Measurements from ENCODE around the gene SLC12A7.

DNA sequence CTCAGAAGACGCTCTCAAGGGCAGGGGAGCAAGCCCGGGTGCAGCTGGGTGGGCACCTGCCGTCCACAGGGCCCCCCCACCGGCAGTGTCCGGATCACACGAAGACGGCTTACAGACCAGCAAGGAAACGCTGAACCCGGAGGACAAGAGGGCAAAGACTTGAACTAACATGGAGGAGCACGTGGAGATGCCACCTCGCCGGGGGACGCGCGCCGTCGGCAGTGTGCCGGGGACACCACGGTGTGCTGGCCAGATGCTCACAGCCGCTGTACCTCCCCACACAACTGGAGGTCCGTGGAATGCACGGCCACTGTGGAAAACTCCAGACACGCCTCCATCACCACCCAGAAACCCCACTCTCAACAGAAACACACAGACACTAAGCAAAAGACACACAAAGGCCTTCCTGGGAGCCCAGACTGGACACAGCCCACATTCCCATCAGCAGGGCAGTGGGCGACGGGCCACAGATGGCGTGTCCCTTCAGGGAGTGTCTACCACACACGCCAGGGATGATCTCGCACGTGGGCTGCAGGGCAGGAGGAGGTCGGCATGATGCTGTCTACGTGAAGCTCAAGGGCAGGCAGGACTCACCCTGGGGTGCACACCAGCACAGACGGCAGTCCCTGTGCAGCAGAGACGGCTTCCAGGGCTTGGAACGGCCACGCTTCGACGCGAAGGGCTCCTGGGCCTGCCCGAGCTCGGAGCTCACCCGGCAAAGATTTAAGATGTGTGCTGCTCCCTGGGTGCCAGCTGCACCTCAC lies 8.6 kb upstream of the SLC12A7 start:
- TF ChIP-seq, protein P1, sequence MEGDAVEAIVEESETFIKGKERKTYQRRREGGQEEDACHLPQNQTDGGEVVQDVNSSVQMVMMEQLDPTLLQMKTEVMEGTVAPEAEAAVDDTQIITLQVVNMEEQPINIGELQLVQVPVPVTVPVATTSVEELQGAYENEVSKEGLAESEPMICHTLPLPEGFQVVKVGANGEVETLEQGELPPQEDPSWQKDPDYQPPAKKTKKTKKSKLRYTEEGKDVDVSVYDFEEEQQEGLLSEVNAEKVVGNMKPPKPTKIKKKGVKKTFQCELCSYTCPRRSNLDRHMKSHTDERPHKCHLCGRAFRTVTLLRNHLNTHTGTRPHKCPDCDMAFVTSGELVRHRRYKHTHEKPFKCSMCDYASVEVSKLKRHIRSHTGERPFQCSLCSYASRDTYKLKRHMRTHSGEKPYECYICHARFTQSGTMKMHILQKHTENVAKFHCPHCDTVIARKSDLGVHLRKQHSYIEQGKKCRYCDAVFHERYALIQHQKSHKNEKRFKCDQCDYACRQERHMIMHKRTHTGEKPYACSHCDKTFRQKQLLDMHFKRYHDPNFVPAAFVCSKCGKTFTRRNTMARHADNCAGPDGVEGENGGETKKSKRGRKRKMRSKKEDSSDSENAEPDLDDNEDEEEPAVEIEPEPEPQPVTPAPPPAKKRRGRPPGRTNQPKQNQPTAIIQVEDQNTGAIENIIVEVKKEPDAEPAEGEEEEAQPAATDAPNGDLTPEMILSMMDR (conservative IDR thresholded peaks at IDR 0.05): no peak
- no peak for TF ChIP-seq EZH2 (IDR thresholded peaks at IDR 0.05; ENCODE audit: low read depth)

Data from PC-9 (cell line).